NB4 (cell line): Measurements from ENCODE around the gene MYO1D.

Experiments used
- CTCF ChIP-seq: IDR thresholded peaks from one replicate; pipeline ENCODE4 v1.5.1; 2012; ENCODE audit warnings: low read depth, low read length
- MAX ChIP-seq: IDR thresholded peaks from 2 replicates; pipeline ENCODE4 v1.6.1; 2011; ENCODE audit warnings: low read depth, low read length

DNA sequence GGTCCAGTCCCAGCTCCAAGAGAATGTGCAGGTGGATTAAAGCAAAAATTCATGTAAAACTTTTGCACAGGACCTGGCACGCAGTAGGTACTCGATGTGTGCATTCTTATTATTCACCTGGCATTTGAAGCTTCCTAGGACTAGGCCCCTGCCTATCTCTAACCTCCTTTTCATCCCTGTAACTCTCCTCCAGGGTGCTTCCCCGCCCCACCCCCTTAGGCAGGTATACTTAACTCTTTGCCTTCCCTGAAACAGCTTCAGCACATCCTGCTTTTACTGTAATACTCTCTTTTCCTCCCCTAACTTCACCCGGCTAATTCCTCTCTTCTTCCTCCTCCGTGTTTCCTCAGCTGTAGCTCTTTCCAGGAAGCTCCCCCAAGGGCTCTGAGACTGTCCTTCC, 335.3 kb downstream of the MYO1D start:
- no peak for TF ChIP-seq CTCF
- TF ChIP-seq MAX, result no peak
